Testis (tissue), 3 donors: ENCODE results near the gene SSR2. TPM values are rescaled to one million over a fixed set of nuclear protein-coding genes. Genes with fewer than 3 reads are reported as not detected.

Source experiments
- DNase-seq: peaks from one replicate; pipeline ENCODE4 v3.0.0-alpha.2; 2019
- H3K27ac ChIP-seq, 2 donors: fragments of 200-600 bp; sonication (generic); one replicate each; pipeline ENCODE4 v1.5.1; 2019
- H3K27me3 ChIP-seq: fragments of 200-600 bp; sonication (generic); one replicate; pipeline ENCODE4 v1.5.1; 2019
- H3K36me3 ChIP-seq: fragments of 200-600 bp; sonication (generic); one replicate; pipeline ENCODE4 v1.5.1; 2017; ENCODE audit warnings: low read depth; ENCODE audit errors: missing control alignments
- H3K4me1 ChIP-seq: fragments of 200-600 bp; sonication (generic); one replicate; pipeline ENCODE4 v1.5.1; 2019
- H3K4me3 ChIP-seq, 2 donors: fragments of 200-600 bp; sonication (generic); one replicate each; pipeline ENCODE4 v1.5.1; 2017 to 2019
- H3K9me3 ChIP-seq: fragments of 200-600 bp; sonication (generic); one replicate; pipeline ENCODE4 v1.5.1; 2017
- CTCF ChIP-seq, 3 experiments: fragments of 450-650 bp in 2 of 3; fragments of 200-600 bp in 1 of 3; sonication (generic) in 1 of 3; IDR thresholded peaks; one replicate each; pipeline ENCODE4 v1.5.1; 2016 to 2019; ENCODE audit warnings: antibody characterized with exemption in 3 of 3, mild to moderate bottlenecking in 2 of 3, moderate library complexity in 1 of 3
- POLR2A ChIP-seq: fragments of 450-650 bp; IDR thresholded peaks from one replicate; pipeline ENCODE4 v1.6.1; 2017; ENCODE audit warnings: antibody characterized with exemption, mild to moderate bottlenecking, moderate library complexity
- WGBS, 2 donors: methylation state at CpG; one replicate each; pipeline ENCODE4 v1.1.5; 2018; 5-methylcytosine and 5-hydroxymethylcytosine counted together
- intact Hi-C: fragments of 100-400 bp; cut with DNase I; formaldehyde crosslinking; loops from one replicate; pipeline ENCODE4 v1.15.1; 2023; ENCODE audit warnings: low total_unique reads
- polyA plus RNA-seq: library from polyadenylated mRNA; stranded (reverse); fragments of 350-450 nt; fragmentation: Illumina TruSeq; extraction: RNeasy Lipid Tissue Mini Kit (QIAGEN cat#74804); gene quantifications from one replicate; pipeline ENCODE4 v1.2.3, GENCODE V29; 2014; ENCODE audit warnings: low read depth, low replicate concordance; ENCODE audit not compliant: insufficient read depth
- total RNA-seq, 2 donors: library from RNA; depleted of rRNA; stranded (reverse); fragments of >200 nt; gene quantifications; one replicate each; pipeline ENCODE4 v1.2.3, GENCODE V29; 2016

The SSR2 gene
- total and polyA plus RNA-seq, 3 donors from 2014 or later = 170 to 289 (median 216) TPM

- H3K27ac ChIP-seq = no peak overlapping the region
- no peaks in the 10 kb centered on the region for H3K4me1 ChIP-seq
- no peak for DNase-seq
- intact Hi-C loops = no loop called here
- no peak for TF ChIP-seq POLR2A
- no peak for TF ChIP-seq CTCF (IDR thresholded peaks at IDR 0.05)
- no peaks in the 10 kb centered on the region for H3K36me3 ChIP-seq
- H3K27me3 ChIP-seq = no peaks in the 10 kb centered on the region
- no peak overlapping the region for H3K4me3 ChIP-seq
- no peaks in the 10 kb centered on the region for H3K9me3 ChIP-seq
- 88 to 90% methylated on average over 4 of the region's 4 CpGs for WGBS, 2 donors
Measured at GRCh38 chr1:156026588-156026987, 5.8 kb upstream of the SSR2 start.

GRCh38 chr1:156025876-156026275 lies 5.1 kb upstream of the SSR2 start:
- Histone ChIP-seq H3K27me3 (no peaks in the 10 kb centered on the region), H3K4me1 (no peaks in the 10 kb centered on the region), H3K9me3 (no peaks in the 10 kb centered on the region), H3K36me3 (no peaks in the 10 kb centered on the region), H3K27ac (no peak overlapping the region), H3K4me3 (no peak overlapping the region)
- intact Hi-C loops = no loop called here
- WGBS, 2 donors = 34 to 40% methylated on average over 6 to 9 of the region's 9 CpGs
- peak in 1 of 3 experiments; percentile 34 for TF ChIP-seq CTCF (IDR thresholded peaks at IDR 0.05)
- no peak for TF ChIP-seq POLR2A
- DNase-seq = peak; percentile 46

- WGBS, 2 donors = 87 to 88% methylated on average over 5 of the region's 5 CpGs
- H3K27ac ChIP-seq = no peak overlapping the region
- H3K4me1 ChIP-seq = peaks cover 4% of the 10 kb centered on the region
- no peak overlapping the region for H3K4me3 ChIP-seq
- H3K36me3 ChIP-seq = no peaks in the 10 kb centered on the region
- intact Hi-C loops = no loop called here
- H3K9me3 ChIP-seq = no peaks in the 10 kb centered on the region
- TF ChIP-seq POLR2A = no peak
- TF ChIP-seq CTCF (IDR thresholded peaks at IDR 0.05) = no peak
- DNase-seq = no peak
- no peaks in the 10 kb centered on the region for H3K27me3 ChIP-seq
Measured at GRCh38 chr1:156024801-156025200, 4.0 kb upstream of the SSR2 start.

GRCh38 chr1:156021954-156022353 lies 1.2 kb upstream of the SSR2 start:
- TF ChIP-seq CTCF (IDR thresholded peaks at IDR 0.05) (no peak), POLR2A (no peak)
- 74 to 79% methylated on average over 2 of the region's 2 CpGs for WGBS, 2 donors
- Histone ChIP-seq H3K27me3 (no peaks in the 10 kb centered on the region), H3K4me1 (peaks cover 4% of the 10 kb centered on the region), H3K36me3 (no peaks in the 10 kb centered on the region), H3K4me3 (no peak overlapping the region), H3K27ac (no peak overlapping the region), H3K9me3 (no peaks in the 10 kb centered on the region)
- intact Hi-C loops = no loop called here
- no peak for DNase-seq

GRCh38 chr1:156021093-156021428 lies 310 bp upstream of the SSR2 start:
- no peak overlapping the region for H3K27ac ChIP-seq
- TF ChIP-seq CTCF (IDR thresholded peaks at IDR 0.05) (no peak), POLR2A (no peak)
- peak overlapping the region; percentile 80 to 89 for H3K4me3 ChIP-seq
- H3K27me3 ChIP-seq = no peaks in the 10 kb centered on the region
- no peak for DNase-seq
- H3K9me3 ChIP-seq = no peaks in the 10 kb centered on the region
- peaks cover 4% of the 10 kb centered on the region for H3K4me1 ChIP-seq
- intact Hi-C loops = no loop called here
- no peaks in the 10 kb centered on the region for H3K36me3 ChIP-seq
- WGBS, 2 donors = 4% methylated on average over 4 of the region's 4 CpGs
